Activated B cell treated with CpG ODN at 0.5 μM for 24 hours (primary cell): ENCODE results near the gene ANO9. TPM values are rescaled to one million over a fixed set of nuclear protein-coding genes. Genes with fewer than 3 reads are reported as not detected.

Experiments
- ATAC-seq: fragments of 200-7000 bp; cut with Tn5 transposase; one replicate; pipeline ENCODE4 v1.10.0; 2021; ENCODE audit warnings: low read depth, mild to moderate bottlenecking, moderate library complexity
- CTCF ChIA-PET: fragments of 350-600 bp; sonication (Branson Sonifier 250); formaldehyde crosslinking; loops from one replicate; lab custom pipeline; 2021; ENCODE audit warnings: antibody characterized with exemption; lab: Charles Lee
- POLR2A ChIA-PET: fragments of 350-600 bp; sonication (Branson Sonifier 250); formaldehyde crosslinking; loops from one replicate; lab custom pipeline; 2021; ENCODE audit warnings: antibody characterized with exemption; lab: Charles Lee
- DNase-seq: peaks from one replicate; pipeline ENCODE4 v3.0.0; 2022
- H3K27ac Mint-ChIP-seq: one replicate; pipeline ENCODE4 v1.8.0; 2020; ENCODE audit warnings: mixed read lengths
- H3K27me3 Mint-ChIP-seq: one replicate; pipeline ENCODE4 v1.8.0; 2021; ENCODE audit warnings: mixed read lengths
- H3K36me3 Mint-ChIP-seq: one replicate; pipeline ENCODE4 v1.8.0; 2021; ENCODE audit warnings: low read depth, mixed read lengths
- H3K4me1 Mint-ChIP-seq: one replicate; pipeline ENCODE4 v1.8.0; 2021; ENCODE audit warnings: mixed read lengths
- H3K4me3 Mint-ChIP-seq: one replicate; pipeline ENCODE4 v1.8.0; 2020; ENCODE audit warnings: mild to moderate bottlenecking, mixed read lengths
- H3K9me3 Mint-ChIP-seq: one replicate; pipeline ENCODE4 v1.8.0; 2020; ENCODE audit warnings: mixed read lengths
- intact Hi-C: fragments of 100-400 bp; cut with micrococcal nuclease; formaldehyde crosslinking; loops from one replicate; pipeline ENCODE4 v1.15.1; 2024
- total RNA-seq: library from RNA; stranded (reverse); gene quantifications from 2 replicates; pipeline ENCODE4 v1.2.3, GENCODE V29; 2022
- TF ChIP-seq, protein P1 (sequence below): fragments of 200-600 bp; IDR thresholded peaks from one replicate; pipeline ENCODE4 v1.8.0; 2022; ENCODE audit warnings: antibody characterized with exemption, mild to moderate bottlenecking

Gene ANO9
- total RNA-seq, 1 donor from 2014 or later = 46.1 TPM

DNA sequence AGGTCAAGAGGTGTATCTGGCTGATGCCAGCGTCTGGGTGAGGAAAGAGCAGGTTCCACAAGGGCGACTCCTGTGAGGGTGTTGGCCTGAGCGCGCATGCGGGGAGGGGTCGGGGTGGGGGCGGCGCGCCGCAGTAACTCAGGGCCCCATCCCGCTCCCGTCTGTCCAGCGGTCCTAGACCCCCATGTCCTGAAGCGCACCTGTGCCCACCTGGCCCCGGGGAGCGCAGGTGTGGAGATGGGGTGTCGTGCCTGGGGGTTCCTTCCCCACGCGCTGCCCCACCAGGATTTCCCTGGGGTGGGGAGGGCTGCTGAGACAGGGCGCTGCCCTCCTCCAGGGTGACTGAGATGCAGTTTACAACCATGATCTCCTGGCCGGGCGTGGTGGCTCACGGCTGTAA, 44.4 kb upstream of the ANO9 start:
- no peaks in the 10 kb centered on the region for H3K27me3 Mint-ChIP-seq
- ChIA-PET CTCF (no interaction called here), POLR2A (no interaction called here)
- H3K36me3 Mint-ChIP-seq = peaks cover 16% of the 10 kb centered on the region
- no peaks in the 10 kb centered on the region for H3K4me1 Mint-ChIP-seq
- DNase-seq (no peak), ATAC-seq (no peak)
- H3K9me3 Mint-ChIP-seq = no peaks in the 10 kb centered on the region
- H3K4me3 Mint-ChIP-seq = no peak overlapping the region
- no peak overlapping the region for H3K27ac Mint-ChIP-seq
- TF ChIP-seq, protein P1, sequence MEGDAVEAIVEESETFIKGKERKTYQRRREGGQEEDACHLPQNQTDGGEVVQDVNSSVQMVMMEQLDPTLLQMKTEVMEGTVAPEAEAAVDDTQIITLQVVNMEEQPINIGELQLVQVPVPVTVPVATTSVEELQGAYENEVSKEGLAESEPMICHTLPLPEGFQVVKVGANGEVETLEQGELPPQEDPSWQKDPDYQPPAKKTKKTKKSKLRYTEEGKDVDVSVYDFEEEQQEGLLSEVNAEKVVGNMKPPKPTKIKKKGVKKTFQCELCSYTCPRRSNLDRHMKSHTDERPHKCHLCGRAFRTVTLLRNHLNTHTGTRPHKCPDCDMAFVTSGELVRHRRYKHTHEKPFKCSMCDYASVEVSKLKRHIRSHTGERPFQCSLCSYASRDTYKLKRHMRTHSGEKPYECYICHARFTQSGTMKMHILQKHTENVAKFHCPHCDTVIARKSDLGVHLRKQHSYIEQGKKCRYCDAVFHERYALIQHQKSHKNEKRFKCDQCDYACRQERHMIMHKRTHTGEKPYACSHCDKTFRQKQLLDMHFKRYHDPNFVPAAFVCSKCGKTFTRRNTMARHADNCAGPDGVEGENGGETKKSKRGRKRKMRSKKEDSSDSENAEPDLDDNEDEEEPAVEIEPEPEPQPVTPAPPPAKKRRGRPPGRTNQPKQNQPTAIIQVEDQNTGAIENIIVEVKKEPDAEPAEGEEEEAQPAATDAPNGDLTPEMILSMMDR = no peak
- intact Hi-C loops = no loop called here

GRCh38 chr11:484616-485015, 42.8 kb upstream of the ANO9 start:
- H3K4me1 Mint-ChIP-seq = no peaks in the 10 kb centered on the region
- no peak for DNase-seq
- no peaks in the 10 kb centered on the region for H3K27me3 Mint-ChIP-seq
- no peak overlapping the region for H3K27ac Mint-ChIP-seq
- no peak overlapping the region for H3K4me3 Mint-ChIP-seq
- ATAC-seq = no peak
- H3K36me3 Mint-ChIP-seq = peaks cover 7% of the 10 kb centered on the region
- intact Hi-C loops = no loop called here
- CTCF ChIA-PET = no interaction called here
- POLR2A ChIA-PET = no interaction called here
- no peaks in the 10 kb centered on the region for H3K9me3 Mint-ChIP-seq
- TF ChIP-seq, protein P1 = no peak

GRCh38 chr11:479311-479710, 37.5 kb upstream of the ANO9 start:
- CTCF ChIA-PET = no interaction called here
- ATAC-seq = no peak
- no peak for DNase-seq
- TF ChIP-seq, protein P1 = no peak
- no peaks in the 10 kb centered on the region for H3K27me3 Mint-ChIP-seq
- POLR2A ChIA-PET = no interaction called here
- H3K27ac Mint-ChIP-seq = no peak overlapping the region
- H3K9me3 Mint-ChIP-seq = no peaks in the 10 kb centered on the region
- H3K36me3 Mint-ChIP-seq = peaks cover 2% of the 10 kb centered on the region
- no peak overlapping the region for H3K4me3 Mint-ChIP-seq
- H3K4me1 Mint-ChIP-seq = no peaks in the 10 kb centered on the region
- intact Hi-C loops = no loop called here

DNA sequence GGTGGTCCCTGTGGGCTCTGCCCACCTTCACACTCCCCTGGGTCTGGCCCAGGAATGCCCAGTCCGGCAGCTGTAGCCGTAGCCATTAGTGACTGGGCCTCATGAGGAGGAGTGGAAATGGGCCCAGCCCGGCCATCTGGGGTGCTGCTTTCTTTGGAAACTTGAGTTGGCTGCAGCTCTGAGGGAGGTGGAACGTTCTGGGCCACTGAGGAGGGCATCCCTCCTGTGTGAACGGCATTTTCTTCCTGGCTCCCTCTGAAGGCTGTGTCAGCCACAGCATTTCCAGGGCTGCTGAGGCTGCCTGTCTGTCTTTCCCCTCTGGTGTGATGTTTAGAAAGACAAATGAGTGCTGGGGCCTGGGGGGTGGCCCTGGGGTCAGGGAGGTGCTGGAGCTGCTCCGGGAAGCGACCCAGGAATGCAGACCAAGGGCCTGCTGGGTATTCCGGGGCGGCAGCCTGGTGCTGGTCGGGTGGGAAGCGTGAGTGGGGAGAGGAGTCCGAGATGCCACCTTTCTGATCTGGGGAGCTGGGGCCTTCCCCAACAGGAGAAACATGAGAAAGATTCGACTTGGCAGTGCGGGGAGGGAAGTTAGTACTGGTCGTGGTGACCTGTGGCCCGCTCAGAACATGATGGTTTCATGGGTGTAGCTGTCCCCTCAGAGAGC, 35.4 kb upstream of the ANO9 start:
- intact Hi-C loops = no loop called here
- ChIA-PET CTCF (no interaction called here), POLR2A (no interaction called here)
- H3K27me3 Mint-ChIP-seq = no peaks in the 10 kb centered on the region
- peaks cover 4% of the 10 kb centered on the region for H3K36me3 Mint-ChIP-seq
- no peaks in the 10 kb centered on the region for H3K4me1 Mint-ChIP-seq
- no peaks in the 10 kb centered on the region for H3K9me3 Mint-ChIP-seq
- TF ChIP-seq, protein P1 = no peak
- H3K27ac Mint-ChIP-seq = no peak overlapping the region
- H3K4me3 Mint-ChIP-seq = no peak overlapping the region
- ATAC-seq = no peak
- DNase-seq = no peak

DNA sequence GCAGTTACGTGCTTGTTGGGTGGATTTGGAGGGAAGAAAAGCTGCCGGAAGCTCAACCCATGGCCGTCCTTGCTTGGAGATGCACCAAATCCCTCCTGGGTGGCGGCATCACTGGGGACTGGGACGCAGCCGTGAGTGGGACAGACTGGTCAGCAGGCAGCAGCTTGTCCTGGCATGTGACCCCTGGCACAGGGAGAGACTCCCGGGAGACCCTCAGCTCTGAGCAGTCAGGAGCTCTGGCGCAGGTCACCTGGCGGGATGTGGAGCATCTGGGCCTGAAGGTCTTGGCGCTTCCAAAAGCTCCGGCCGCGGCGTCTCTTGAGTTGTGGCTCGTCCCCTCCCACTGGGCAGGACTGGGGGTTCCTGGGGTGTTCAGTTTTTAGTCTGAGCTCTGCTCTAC, 34.6 kb upstream of the ANO9 start:
- intact Hi-C loops = no loop called here
- ChIA-PET CTCF (no interaction called here), POLR2A (no interaction called here)
- TF ChIP-seq, protein P1 = no peak
- Mint-ChIP-seq H3K9me3 (no peaks in the 10 kb centered on the region), H3K36me3 (peaks cover 3% of the 10 kb centered on the region), H3K4me1 (no peaks in the 10 kb centered on the region), H3K27ac (no peak overlapping the region), H3K4me3 (no peak overlapping the region), H3K27me3 (no peaks in the 10 kb centered on the region)
- DNase-seq (no peak), ATAC-seq (no peak)
